CD4-positive, alpha-beta T cell treated with Interleukin-15 for 1 hour (primary cell): ENCODE results near the gene TWNK.
A peak's percentile ranks its signal among the peaks of the same experiment; 100 is the strongest.

Experiments used
- DNase-seq: peaks from one replicate; pipeline ENCODE4 v3.0.0-alpha.2; 2020

The TWNK gene

DNA sequence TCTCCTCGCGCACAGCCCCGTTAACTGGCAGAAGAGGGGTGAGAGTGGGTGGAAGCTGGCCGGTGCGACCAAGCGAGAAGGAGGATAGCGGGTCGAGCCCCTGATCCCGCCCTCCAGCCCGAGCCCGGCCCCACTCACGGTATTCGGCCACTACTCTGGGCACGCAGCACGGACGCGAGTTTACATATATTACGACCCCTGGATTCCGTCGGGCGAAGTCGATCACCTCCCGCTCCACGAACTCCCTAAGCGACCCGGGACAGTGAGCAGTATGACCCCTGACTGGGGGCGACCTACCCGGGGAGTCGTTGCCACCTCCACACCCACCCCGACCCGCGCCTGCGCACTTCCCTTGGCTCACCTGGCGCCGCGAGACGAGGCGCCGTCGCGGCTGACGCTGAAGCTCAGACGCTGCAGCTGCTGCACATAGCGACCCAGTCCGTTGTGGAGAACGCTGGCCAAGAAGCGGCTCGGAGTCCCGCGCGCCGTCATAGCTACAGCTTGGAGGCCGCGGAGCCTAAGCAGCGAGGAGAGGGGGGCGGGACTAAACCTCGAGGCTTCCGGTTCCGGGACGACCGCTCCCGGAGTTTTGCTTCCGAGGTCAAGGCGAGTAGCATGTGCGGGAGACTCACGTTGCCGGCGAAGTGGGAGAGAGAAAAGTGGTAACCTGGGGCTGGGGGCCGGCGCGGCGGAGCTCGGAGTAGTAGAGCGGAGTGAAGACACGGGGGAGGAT, at the start of gene TWNK, which contains the start of gene MRPL43:
TWNK (plus strand) TSS at position 592 of the 733 bp plus-strand sequence. CDS start 668 bp downstream, outside the sequence.
MRPL43 (minus strand) TSS at position 546 of the 733 bp plus-strand sequence; CDS start at position 492, 54 bp downstream.
- peak; percentile 80 for DNase-seq

DNA sequence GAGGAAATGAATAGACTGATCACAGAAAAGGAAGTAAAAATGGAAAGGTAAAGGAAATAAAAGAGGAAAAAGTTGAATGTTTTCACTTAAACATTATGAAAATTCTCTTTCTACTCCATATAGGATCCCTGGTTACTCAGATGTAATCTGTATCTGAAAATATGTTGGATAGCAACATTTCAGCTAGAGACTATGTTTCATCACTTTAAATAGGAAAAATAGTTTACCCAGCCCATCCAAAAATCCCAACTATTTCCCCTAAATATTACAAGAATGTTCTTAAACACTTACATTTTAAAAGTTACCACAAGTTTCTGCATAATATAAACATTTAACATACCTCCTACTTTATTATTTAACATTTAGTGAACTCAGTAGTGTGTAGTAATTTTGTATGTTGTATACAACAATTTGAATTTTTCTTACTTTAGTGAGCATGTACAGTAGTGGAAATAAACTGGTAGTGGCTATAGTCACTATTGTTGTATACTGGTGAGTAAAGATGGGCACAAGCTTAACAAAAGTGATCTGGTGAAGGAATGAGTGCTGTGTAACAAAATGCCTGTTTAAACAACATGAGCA, 47.5 kb upstream of the TWNK start:
- no peak for DNase-seq

DNA sequence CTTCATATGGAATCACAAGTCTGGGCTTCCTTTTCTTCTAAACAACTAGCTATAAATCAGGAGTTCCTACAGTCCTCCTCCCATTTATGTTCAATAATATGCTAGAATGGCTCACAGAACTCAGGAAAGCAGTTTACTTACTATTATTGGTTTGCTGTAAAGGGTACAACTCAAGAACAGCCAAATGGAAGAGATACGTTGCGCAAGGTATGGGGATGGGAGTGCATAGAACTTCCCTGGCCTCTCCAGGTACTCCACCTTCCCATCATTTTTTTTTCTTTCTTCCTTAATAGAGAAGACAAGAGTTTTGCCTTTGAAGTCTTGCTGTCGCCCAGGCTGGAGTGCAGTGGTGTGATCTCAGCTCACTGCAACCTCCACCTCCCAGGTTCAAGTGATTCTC, 45.1 kb upstream of the TWNK start:
- DNase-seq: no peak

DNA sequence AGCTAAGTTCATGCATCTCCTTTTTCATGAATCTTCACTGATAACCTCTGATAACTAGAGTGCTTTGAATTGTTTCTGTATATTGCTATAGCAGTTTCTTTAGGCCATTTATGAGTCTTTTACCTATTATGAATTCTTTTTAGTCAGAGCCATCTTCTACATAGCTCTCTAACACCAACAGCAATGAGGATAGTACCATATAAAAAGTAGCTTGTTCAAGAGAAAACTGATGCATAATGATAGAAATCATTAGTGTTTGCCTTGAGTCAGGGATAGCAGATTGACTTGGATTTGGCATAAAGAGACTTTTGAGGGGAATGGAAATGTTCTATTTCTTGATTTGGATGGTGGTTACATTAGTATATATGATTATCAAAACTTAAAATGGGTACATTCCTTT, 43.8 kb upstream of the TWNK start:
- no peak for DNase-seq

DNA sequence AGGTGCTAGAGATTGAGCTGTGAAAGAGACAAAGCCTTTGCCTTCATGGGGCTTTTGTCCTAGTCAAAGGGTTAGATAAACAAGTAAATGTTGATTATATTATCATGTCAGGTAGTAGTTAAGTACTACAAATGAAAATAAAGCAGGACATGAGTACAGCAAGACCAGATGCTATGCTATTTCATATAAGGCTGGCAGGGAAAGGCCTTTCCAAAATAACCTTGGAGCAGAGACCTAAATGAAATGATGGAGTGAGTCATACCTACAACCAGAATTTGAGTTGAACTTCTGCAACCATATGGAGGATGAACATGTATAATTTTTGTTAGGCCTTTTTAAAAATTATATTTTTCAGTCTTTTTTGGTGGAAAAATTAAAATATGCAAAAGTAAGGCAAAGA, 41.6 kb upstream of the TWNK start:
- no peak for DNase-seq

DNA sequence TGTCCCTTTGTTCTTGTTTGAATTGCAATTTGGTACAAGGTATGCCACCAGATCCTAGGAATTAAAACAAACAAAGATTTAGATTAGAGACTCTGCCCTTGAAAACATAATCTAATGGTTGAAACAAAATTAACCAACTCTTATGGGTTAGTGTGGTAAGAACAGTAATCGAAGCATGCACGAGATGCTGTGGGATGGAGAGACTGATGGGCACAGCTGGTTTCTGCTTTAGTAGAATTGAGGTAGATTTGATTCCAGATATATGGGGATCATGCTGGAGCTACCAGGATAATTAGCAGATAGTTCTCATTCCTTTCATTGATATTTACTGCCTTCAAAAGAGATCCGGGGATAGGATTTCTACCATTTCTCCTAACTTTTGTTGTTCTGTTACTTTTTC, 38.4 kb upstream of the TWNK start:
- no peak for DNase-seq

DNA sequence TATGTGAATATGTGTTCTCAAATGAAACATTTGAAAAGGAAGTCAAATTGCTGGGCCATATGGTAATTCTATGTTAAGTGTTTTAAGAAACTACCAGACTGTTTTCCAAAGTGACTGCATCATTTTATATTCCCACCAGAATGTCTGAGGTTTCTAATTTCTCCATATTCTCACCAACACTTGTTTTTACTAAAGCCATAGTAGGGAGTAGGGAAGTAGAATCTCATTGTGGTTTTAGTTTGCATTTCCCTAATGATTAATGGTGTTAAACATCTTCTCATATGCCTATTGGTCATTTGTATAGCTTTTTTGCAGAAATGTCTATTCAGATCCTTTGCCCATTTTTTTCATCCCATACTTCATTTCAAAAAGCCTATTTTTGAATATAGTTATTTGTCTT, 27.1 kb upstream of the TWNK start:
- no peak for DNase-seq

DNA sequence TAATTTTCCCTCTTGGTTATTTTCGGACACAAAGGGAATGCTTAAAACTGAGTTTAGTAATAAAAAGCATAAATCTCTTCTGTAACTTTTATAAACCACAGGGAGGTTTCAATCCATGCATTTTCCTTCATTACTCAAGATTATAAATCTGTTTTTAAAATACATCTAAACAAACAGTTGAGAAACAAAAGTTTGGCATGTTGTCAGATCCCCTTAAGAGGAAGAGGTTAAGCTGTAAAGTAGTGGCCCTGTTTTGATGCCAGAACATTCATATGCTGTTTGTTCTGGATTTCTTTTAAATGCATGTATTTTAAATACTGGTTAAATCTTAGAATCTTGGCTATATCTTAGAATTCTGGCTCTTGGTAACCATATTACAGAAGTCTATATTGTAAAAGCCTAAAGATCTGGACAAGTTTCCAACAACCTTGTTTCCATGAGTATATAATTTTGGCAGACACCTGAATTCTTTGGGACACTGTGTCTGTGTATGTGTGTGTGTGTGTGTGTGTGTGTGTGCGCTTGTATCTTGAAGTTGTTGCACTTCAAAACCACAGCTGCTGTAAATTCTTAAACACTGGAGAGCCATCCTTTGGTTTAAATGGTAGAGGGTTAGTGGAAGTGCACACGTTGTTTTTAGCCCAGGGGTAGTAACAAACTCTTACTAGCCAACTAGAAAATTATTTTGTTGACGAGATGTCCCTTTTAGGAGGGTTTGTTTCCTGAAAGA, 24.8 kb upstream of the TWNK start:
- DNase-seq: no peak

DNA sequence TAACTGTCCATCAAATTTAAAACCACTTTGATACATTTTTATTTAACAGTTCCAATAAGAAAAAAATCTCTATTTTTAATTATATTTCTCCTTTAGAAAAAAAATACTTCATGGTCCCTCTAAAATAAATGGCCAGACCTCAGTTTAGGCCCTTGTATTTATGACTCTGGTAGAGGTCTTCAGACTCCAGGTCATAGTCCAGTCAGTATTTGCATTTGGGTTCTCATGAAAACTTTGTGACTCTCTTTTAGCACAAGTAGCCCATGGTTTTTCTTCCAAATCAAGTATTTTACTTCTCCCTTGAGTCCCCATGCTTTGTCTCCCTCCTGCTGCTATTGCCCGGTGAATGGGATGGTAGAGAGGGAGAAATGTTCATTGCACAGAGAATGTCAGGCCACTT, 23.5 kb upstream of the TWNK start:
- DNase-seq: no peak

DNA sequence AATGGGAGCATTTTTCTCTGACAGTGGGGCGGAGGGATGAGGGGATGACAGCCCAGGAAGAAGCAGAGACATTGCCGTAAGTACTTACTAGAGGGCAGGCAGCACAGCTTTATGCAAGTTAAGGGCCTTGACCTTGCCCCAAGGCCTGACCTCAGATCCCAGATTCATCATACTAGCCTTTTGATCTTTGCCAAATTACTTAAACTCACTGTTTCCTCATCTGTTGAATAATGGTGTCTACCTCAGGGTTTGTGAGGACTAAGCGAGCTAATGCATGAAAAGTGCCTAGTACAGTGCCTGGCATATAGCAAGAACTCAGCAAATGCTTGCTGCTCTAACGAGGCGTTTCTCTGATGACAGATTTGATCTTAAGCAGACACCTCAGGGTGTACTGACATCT, 21.5 kb upstream of the TWNK start:
- DNase-seq: no peak

DNA sequence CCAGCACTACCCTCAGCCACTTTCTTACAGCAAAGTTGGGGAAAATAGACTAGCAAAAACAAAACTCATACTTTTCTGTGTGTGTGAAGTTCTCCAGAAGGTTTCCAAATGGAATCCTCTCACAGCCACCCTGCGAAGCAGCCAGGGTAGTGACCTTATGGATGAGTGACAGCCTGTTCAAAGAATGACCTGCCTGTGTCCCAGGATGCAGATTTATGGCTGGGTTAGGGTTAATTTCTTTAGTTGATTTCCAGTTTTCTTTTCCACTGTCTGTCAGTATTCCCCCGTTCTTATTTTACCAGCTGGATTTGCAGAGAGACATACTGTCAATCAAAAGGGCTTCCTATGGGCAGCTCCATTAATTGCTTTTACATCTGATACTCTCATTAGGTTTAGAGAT, 20.5 kb upstream of the TWNK start:
- no peak for DNase-seq

DNA sequence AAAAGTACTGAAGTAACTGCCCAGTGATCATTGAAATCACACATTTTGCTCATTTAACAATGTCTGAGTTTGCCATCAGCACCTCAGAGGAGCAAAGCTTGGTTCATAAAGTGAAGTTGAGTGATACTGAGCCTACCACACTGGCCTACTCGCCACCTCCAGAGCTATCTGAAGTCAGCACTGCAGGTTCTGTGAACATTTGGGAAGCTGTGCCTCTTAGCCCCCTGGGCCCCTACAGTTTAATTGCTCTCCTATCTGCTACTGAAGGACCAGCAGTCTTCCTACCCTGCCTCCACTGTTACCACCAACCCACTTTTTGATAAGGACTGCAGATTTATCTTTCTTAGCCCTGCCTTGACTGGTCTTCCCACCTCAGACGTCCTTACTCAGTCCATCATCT, 20.0 kb upstream of the TWNK start:
- no peak for DNase-seq

DNA sequence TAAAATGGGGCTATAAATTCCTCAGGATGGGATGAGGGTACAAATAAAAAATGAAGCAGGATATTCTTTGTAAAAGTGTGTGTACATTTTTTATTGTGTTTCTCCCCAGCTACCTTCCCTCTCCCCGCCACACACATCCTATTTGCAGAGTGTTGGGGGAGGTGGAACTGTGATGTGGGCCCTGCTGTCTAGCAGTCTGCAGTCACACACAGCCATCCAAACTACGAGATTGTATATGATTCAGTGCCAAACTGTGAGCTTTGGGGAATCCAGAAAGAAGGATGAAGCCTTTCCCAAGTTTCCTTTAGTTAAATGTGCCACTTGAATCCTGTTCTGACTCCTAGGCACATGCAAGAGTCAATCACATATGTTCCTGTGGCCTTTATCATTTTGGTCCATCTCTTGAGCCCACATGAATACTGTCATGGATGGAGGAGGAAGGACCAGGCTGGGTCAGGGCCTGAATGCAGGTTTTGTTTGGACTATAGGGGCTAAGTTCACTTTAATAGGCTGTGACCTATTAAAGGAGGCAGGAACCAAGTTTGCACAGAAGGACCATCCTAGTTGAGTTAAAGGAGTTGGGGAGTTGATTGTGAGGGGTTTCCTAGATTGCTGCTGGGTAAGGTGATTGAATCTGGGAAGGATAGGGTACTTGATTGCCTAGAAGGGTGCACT, 19.1 kb upstream of the TWNK start:
- no peak for DNase-seq

DNA sequence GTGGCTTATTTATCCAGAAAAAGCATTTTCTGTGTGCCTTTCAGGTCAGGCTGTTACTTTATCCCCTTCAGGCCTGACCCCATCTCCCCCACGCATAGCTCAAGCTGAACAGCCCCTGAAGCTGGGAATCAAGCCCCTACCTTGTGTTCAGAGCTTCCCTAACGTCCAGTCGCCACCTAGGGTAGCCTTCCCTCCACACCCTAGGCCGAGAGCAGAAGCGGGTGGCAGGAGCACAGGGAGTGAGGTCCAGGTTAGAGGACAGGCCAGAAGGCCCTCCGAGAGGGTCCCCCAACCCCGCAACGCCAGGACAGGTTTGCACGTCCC, 18.5 kb upstream of the TWNK start:
- DNase-seq: no peak

DNA sequence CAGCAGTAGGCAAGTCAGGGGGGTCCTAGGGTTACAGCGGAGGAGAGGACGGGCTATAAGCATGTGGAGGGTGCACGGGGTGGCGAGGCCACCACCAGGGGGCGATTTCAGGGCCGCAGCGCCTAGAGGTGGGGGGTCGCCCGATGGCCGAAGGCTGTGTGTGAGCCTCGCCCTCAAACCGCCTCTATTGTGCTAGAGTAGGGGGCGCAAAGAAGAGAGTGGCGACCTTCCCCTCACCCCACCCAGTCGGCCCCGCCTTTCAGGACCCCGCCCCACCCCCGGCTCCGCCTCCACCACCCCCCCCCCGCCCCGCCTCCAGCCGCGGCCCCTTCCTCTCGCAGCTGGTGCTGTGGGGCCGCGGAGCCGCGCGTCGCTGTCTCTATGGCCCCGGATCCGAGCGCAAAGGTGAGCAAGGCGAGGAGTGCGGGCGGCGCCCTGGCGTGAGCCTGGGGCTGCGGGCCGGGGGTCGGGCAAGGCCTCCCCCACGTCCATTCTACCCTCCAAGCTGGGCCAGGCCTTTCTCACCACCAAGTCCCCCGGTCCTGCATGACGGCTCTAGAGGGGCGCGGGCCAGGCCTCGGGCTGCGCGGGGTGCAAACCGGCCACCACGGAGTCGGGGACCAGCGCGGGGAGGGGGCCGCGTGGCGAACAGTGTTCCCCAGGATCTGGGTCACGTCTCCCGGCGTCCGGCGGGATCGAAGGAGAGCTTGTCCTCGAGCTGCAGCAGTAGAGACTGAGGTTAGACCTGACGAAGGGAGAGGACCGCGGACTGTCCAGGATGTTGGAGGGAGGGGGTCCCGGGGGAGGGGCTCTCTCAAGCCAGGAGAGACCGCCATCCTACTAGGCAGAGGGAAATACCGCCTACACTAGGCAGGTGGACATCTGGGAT, 17.9 kb upstream of the TWNK start, which contains the start of gene SEMA4G:
SEMA4G (plus strand) TSS at position 318 of the 889 bp plus-strand sequence. CDS start 3,409 bp downstream, outside the sequence.
- DNase-seq: peak; percentile 41

DNA sequence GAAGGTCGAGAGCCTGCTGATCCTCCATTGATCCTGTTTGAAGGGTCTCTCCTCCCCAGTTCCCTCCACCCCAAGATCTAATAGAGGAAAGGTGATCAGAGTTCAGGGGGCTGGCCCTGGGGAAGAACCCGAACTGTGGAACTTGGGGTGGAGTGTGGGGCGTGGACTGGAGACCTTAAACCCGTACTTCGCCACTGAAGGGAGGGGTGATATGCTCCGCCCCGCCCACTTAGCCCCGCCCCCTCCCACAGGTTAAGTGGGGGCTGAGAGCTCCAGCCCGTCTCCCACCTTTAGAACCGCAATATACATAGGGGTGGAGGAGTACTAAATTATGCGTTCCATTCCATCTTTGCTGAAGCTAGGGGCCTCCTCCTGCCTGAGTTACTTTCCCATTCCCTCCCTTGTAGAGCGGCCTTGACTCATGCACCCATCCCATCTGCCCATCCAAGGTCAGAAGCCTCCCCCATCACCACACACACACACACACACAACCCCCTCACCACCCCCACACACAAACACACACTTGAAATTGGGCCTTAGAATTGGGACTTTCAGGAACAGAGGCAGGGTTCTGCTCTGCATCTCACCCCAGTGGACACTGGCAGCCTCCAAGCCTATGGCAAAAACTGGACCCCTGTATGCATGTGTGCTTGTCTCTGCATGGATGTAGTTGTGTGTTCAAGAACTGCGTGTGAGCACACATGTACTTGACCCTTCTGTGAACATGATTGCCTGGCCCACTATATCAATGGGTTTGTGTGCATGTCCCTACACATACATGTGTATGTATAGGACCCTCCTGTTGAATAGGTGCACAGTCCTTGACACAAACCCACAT, 17.0 kb upstream of the TWNK start:
- DNase-seq: peak; percentile 55

DNA sequence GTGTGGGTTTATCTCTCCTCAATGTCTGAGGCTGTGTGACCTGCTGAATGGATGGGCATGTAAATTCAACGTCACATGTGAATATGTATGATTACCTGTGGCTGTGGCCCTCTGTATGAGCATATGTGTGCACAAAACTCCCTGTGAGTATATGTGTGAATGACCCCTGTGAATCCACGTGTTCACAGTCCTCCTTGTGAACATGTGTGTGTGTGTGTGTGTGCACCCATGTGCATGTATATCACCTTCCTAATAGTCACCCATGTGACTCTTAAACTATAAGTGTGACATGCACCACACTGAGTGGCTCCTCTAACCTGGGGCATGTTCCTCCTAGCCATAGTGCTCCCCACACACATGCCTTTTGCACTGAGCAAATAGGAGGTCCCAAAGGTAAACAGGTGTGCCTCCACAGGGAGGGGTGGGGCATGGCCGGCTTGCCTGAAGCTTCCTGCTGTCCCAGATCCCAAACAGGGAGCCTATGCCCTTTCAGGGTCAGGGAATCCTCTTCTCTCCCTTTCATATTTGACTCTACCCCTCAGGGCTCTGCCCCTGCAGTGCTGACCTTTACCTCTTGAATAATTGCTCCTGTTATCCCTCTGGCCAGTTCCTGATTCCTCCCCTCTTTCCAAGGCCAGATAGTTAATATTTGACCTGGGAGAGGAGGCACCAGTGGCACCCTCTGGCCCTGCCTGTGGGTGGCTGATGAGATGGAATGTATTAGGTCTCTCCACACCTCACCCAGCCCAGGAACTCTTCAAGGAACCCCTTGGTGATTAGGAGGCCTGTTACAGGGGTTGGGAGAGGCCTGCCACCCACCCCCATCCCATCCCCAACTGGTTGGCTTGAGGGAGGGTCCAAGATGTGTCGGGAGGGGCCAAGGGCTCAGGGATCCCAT, 16.2 kb upstream of the TWNK start:
- no peak for DNase-seq

DNA sequence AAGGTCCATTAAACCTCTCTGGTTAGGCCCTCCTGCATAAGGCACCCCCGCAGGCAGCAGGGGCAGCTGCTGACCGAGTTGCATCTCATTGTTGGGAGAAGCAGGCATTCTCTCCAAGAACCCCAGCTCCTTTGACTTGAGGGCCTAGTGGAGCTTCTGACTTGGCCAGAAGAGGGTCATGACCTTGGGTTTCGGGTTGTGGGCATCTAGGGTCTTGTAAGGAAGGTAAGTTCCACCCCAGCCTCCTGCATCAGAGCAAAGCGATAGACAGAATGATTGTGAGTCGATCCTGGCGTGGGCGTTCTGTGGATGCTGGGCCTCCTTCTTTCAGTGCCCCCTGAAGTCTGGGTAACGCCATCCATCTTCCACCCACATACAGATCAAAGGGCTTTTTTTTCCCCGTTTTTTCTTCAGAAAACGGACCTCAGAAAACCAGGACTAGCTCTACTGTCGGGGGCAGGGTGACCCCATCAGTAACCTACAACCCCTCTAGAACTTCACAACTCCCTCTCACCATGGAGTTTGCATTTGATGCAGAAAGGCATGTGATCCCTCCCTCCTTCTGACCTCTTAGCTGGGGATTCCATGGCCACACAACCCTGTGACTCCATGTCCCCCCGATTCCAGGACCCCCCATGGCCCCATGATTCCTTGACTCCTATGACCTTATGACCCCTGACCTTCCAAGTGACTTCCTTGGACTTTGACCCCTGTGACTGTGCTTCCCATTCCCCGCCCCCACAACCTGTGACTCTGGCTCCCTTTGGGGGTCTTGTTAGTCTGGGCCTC, 15.0 kb upstream of the TWNK start:
- no peak for DNase-seq

DNA sequence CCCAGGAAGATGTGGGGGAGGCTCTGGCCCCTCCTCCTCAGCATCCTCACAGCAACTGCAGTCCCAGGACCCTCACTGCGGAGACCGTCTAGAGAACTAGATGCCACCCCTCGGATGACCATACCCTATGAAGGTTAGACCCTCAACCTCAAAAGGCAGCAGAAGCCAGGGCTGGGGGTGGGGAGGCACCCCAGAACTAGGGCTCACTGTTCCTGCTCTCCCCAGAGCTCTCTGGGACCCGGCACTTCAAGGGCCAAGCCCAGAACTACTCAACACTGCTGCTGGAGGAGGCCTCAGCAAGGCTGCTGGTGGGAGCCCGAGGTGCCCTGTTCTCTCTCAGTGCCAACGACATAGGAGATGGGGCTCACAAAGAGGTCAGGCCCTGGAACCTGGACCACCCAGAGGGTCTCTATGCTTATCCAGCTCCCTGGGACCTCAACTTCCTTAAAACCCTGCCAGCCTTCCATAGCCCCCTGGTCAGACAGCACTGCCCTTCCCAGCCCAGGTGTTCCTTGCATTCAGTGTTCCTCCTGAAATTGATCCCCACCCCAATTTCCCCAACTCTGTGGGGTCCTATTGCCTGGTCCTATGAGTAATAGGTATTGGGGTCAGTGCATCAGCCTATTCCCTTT, 14.3 kb upstream of the TWNK start:
- no peak for DNase-seq
